SK-N-SH (cell line): ENCODE results near the gene DNAJC17. TPM values are rescaled to one million over a fixed set of nuclear protein-coding genes. Genes with fewer than 3 reads are reported as not detected.

ENCODE experiments used
- CTCF ChIA-PET: fragments of 300-600, 350-600 bp; formaldehyde crosslinking; extraction: SDS; loops from one replicate; lab custom pipeline; 2021; lab: Yijun Ruan, JAX
- POLR2A ChIA-PET: fragments of 350-600 bp; sonication (Branson Sonifier 250); formaldehyde crosslinking; extraction: SDS; loops from one replicate; lab custom pipeline; 2020; ENCODE audit warnings: antibody characterized with exemption, inconsistent platforms; lab: Yijun Ruan, JAX
- DNase-seq: peaks from one replicate; pipeline ENCODE4 v3.0.0; 2012
- H2AFZ ChIP-seq: fragments of 200-600 bp; sonication (generic); 2 replicates; pipeline ENCODE4 v1.8.1; 2016; ENCODE audit warnings: antibody characterized with exemption, mild to moderate bottlenecking, low read depth
- H3F3A ChIP-seq: fragments of 200-600 bp; sonication (generic); replicated peaks from 2 replicates; pipeline ENCODE3; 2016; ENCODE audit warnings: antibody characterized with exemption, mild to moderate bottlenecking; ENCODE audit not compliant: insufficient read depth
- H3K27ac ChIP-seq, 2 experiments: fragments of 200-500 bp in 1 of 2; fragments of 200-600 bp in 1 of 2; sonication (Bioruptor generic) in 1 of 2; sonication (generic), shearing (Covaris generic) in 1 of 2; 2 replicates each; pipeline versions ENCODE4 v1.5.1 to v1.6.1; 2014 to 2016; ENCODE audit warnings: low read depth in 2 of 2, inconsistent platforms in 1 of 2, low read length in 1 of 2, mild to moderate bottlenecking in 1 of 2, mixed read lengths in 1 of 2
- H3K27me3 ChIP-seq: fragments of 200-600 bp; sonication (generic), shearing (Covaris generic); 2 replicates; pipeline ENCODE4 v1.6.1; 2016; ENCODE audit warnings: mixed run types; ENCODE audit not compliant: insufficient read depth
- H3K36me3 ChIP-seq, 2 experiments: fragments of 200-500 bp in 1 of 2; fragments of 200-600 bp in 1 of 2; sonication (Bioruptor generic) in 1 of 2; sonication (generic) in 1 of 2; replicated peaks in 1 of 2; 2 replicates each; pipeline versions ENCODE3 to v1.5.1; 2014 to 2016; ENCODE audit warnings: low read length in 1 of 2, mild to moderate bottlenecking in 1 of 2; ENCODE audit not compliant: insufficient read depth in 2 of 2, control insufficient read depth in 1 of 2
- H3K4me1 ChIP-seq, 2 experiments: fragments of 200-500 bp in 1 of 2; fragments of 200-600 bp in 1 of 2; sonication (Bioruptor generic) in 1 of 2; sonication (generic), shearing (Covaris generic) in 1 of 2; 2 replicates each; pipeline versions ENCODE4 v1.5.1 to v1.6.1; 2014 to 2016; ENCODE audit warnings: low read depth in 1 of 2, low read length in 1 of 2, mixed run types in 1 of 2; ENCODE audit not compliant: insufficient read depth in 2 of 2, control insufficient read depth in 1 of 2
- H3K4me2 ChIP-seq: fragments of 200-600 bp; sonication (generic), shearing (Covaris generic); 2 replicates; pipeline ENCODE4 v1.6.1; 2017; ENCODE audit warnings: mixed run types
- H3K4me3 ChIP-seq, 2 experiments: fragments of 200-500 bp in 1 of 2; fragments of 200-600 bp in 1 of 2; sonication (Bioruptor generic) in 1 of 2; sonication (generic), shearing (Covaris generic) in 1 of 2; 2 replicates each; pipeline versions ENCODE4 v1.5.1 to v1.8.1; 2014 to 2016; ENCODE audit warnings: low read depth in 2 of 2, inconsistent platforms in 1 of 2, low read length in 1 of 2, mild to moderate bottlenecking in 1 of 2, mixed read lengths in 1 of 2, moderate library complexity in 1 of 2
- H3K79me2 ChIP-seq: fragments of 200-600 bp; sonication (generic); 2 replicates; pipeline ENCODE4 v1.8.1; 2017; ENCODE audit warnings: mild to moderate bottlenecking; ENCODE audit not compliant: insufficient read depth
- H3K9ac ChIP-seq: fragments of 200-600 bp; sonication (generic); 2 replicates; pipeline ENCODE4 v1.6.1; 2017; ENCODE audit warnings: mixed run types
- H3K9me2 ChIP-seq: fragments of 200-600 bp; sonication (generic); 2 replicates; pipeline ENCODE4 v1.6.1; 2017; ENCODE audit warnings: mixed run types
- H3K9me3 ChIP-seq: fragments of 200-600 bp; sonication (generic); 2 replicates; pipeline ENCODE4 v1.6.1; 2017; ENCODE audit warnings: mixed run types, mild to moderate bottlenecking, moderate library complexity
- H4K20me1 ChIP-seq: fragments of 200-600 bp; sonication (generic); 2 replicates; pipeline ENCODE4 v1.6.1; 2017; ENCODE audit warnings: mild to moderate bottlenecking, mixed run types; ENCODE audit not compliant: insufficient read depth
- EP300 ChIP-seq, 2 experiments: IDR thresholded peaks; 2 replicates each; pipeline versions ENCODE4 v1.4.0 to v1.6.1; 2012; ENCODE audit warnings: borderline replicate concordance in 1 of 2, low read depth in 1 of 2, low read length in 1 of 2
- EZH2phosphoT487 ChIP-seq: fragments of 200-600 bp; sonication (generic); IDR thresholded peaks from 2 replicates; pipeline ENCODE4 v1.6.1; 2017; ENCODE audit warnings: low read depth, mixed run types, mild to moderate bottlenecking, antibody characterized with exemption, moderate library complexity, borderline replicate concordance
- FOXJ3 ChIP-seq: sonication (generic); formaldehyde crosslinking; IDR thresholded peaks from 2 replicates; pipeline ENCODE4 v1.5.1; 2020; ENCODE audit warnings: mild to moderate bottlenecking, missing genetic modification reagents
- FOXM1 ChIP-seq: IDR thresholded peaks from 2 replicates; pipeline ENCODE4 v1.4.0; 2012; ENCODE audit warnings: low read depth, mild to moderate bottlenecking
- GABPA ChIP-seq: IDR thresholded peaks from 2 replicates; pipeline ENCODE4 v1.4.0; 2012; ENCODE audit warnings: low read depth, mild to moderate bottlenecking
- GATA2 ChIP-seq: sonication (generic); formaldehyde crosslinking; IDR thresholded peaks from 2 replicates; pipeline ENCODE4 v1.5.0; 2020; ENCODE audit warnings: mild to moderate bottlenecking, missing genetic modification reagents
- JUND ChIP-seq: IDR thresholded peaks from 2 replicates; pipeline ENCODE4 v1.4.0; 2012
- MEF2A ChIP-seq: IDR thresholded peaks from 2 replicates; pipeline ENCODE4 v1.4.0; 2012; ENCODE audit warnings: low read depth, borderline replicate concordance
- NRF1 ChIP-seq: IDR thresholded peaks from 2 replicates; pipeline ENCODE4 v1.6.1; 2012; ENCODE audit warnings: low read depth, mild to moderate bottlenecking, low read length
- PBX3 ChIP-seq: IDR thresholded peaks from 2 replicates; pipeline ENCODE4; 2012
- POLR2AphosphoS5 ChIP-seq: IDR thresholded peaks from 2 replicates; pipeline ENCODE4 v1.6.1; 2012; ENCODE audit warnings: low read depth, low read length
- RAD21 ChIP-seq: IDR thresholded peaks from 2 replicates; pipeline ENCODE4 v1.6.1; 2012; ENCODE audit warnings: mild to moderate bottlenecking, low read length
- RFX5 ChIP-seq: IDR thresholded peaks from 2 replicates; pipeline ENCODE4 v1.6.1; 2012; ENCODE audit warnings: mild to moderate bottlenecking, improper control_type of control experiment, low read length
- RXRA ChIP-seq: IDR thresholded peaks from 2 replicates; pipeline ENCODE4 v1.4.0; 2012; ENCODE audit warnings: low read depth, mild to moderate bottlenecking, borderline replicate concordance
- SMC3 ChIP-seq: IDR thresholded peaks from 2 replicates; pipeline ENCODE4 v1.6.1; 2012; ENCODE audit warnings: low read depth, low read length, improper control_type of control experiment
- USF2 ChIP-seq: fragments of 150-350 bp; IDR thresholded peaks from 2 replicates; pipeline ENCODE4 v1.6.1; 2017; ENCODE audit warnings: antibody characterized with exemption, low read length, low read depth, borderline replicate concordance
- ZBTB33 ChIP-seq: IDR thresholded peaks from 2 replicates; pipeline ENCODE4 v1.4.0; 2012; ENCODE audit warnings: low read depth, borderline replicate concordance
- WGBS: methylation state at CpG from one replicate; pipeline ENCODE4 v1.1.6; 2017; ENCODE audit warnings: low lambda C conversion rate; 5-methylcytosine and 5-hydroxymethylcytosine counted together
- polyA plus RNA-seq, 3 experiments: library from polyadenylated mRNA; depleted of rRNA; stranded (reverse); fragments of >200 nt; gene quantifications; 2 replicates each; pipeline ENCODE4 v1.2.3, GENCODE V29; 2012
- TF ChIP-seq, protein P1 (sequence below): fragments of 200-600 bp; sonication (generic); IDR thresholded peaks from 2 replicates; pipeline ENCODE4 v1.6.1; 2017; ENCODE audit warnings: antibody characterized with exemption, mild to moderate bottlenecking, moderate library complexity

The DNAJC17 gene
- polyA plus RNA-seq, 1 of the 3 experiments (the other 2 are of a cell fraction), result 61.6 TPM

DNA sequence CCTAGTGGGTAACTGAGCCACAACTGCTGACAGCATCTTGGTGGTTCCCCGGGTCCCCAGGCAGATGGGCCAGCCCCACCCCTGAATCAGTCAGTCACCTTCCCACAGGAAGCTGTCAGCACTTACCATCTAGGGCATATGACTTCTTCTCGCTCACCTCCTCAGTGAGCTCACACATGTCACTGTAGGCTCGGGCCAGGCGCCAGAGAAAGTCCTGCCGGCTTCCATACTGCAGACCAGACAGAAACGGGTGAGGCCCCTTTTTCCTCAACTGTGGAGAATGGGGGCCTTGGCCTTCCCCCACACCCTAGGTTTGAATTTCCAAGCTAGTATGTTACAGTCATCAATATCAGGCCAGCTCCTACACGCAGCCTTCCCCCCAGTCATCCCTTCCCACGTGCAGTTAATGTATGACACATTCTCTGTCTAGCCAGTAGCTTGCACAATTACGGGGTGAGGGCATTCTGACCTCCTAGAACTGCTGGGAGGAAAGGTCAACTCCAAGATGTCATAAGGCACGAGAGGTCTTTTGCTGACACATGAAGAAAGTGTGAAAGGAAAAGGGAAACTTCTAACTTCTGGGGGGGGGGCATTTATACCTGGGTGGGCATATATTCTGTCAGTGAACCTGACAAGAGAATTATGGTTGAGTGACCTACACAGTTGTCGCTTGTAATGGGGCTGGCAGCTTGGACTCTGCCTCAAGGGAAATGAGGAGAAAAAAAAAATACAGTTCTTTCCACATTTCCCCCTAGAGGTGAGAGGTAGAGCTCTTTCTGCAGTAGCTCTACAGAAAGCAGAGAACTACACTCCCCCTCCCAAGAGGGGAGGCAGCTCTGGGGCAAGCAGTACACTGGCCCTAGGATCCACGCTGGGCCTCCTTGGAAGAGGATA, 63.1 kb downstream of the DNAJC17 start:
- no peaks in the 10 kb centered on the region for H3K9me3 ChIP-seq
- no peaks in the 10 kb centered on the region for H4K20me1 ChIP-seq
- no peak overlapping the region for H3K27ac ChIP-seq
- H3K4me2 ChIP-seq, result no peak overlapping the region
- no peak for TF ChIP-seq GATA2 (CRISPR knock-in tag)
- no peak for TF ChIP-seq PBX3
- TF ChIP-seq, protein P1, sequence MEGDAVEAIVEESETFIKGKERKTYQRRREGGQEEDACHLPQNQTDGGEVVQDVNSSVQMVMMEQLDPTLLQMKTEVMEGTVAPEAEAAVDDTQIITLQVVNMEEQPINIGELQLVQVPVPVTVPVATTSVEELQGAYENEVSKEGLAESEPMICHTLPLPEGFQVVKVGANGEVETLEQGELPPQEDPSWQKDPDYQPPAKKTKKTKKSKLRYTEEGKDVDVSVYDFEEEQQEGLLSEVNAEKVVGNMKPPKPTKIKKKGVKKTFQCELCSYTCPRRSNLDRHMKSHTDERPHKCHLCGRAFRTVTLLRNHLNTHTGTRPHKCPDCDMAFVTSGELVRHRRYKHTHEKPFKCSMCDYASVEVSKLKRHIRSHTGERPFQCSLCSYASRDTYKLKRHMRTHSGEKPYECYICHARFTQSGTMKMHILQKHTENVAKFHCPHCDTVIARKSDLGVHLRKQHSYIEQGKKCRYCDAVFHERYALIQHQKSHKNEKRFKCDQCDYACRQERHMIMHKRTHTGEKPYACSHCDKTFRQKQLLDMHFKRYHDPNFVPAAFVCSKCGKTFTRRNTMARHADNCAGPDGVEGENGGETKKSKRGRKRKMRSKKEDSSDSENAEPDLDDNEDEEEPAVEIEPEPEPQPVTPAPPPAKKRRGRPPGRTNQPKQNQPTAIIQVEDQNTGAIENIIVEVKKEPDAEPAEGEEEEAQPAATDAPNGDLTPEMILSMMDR, result peak; percentile 22; the same call in 1 of the 2 replicates
- CTCF ChIA-PET, result interaction anchor here (0.6 to 20.8 kb wide), 6 partner anchors 13 to 1742 kb away, joined by 3 to 555 read pairs (median 4); partner anchors contain the start of genes C15orf62, GCHFR and VPS18
- H3F3A ChIP-seq, result peaks cover 6% of the 10 kb centered on the region
- no peak overlapping the region for H3K4me3 ChIP-seq
- H3K9ac ChIP-seq, result no peak overlapping the region
- H2AFZ ChIP-seq, result no peak overlapping the region
- H3K36me3 ChIP-seq, result peaks cover 32 to 33% of the 10 kb centered on the region in 2 experiments
- no peak for DNase-seq
- no peaks in the 10 kb centered on the region for H3K79me2 ChIP-seq
- H3K27me3 ChIP-seq, result no peaks in the 10 kb centered on the region
- no peaks in the 10 kb centered on the region for H3K9me2 ChIP-seq
- POLR2A ChIA-PET, result no interaction called here
- H3K4me1 ChIP-seq, result peaks cover 0 to 4% of the 10 kb centered on the region in 2 experiments; a peak in 1 of 4 replicates
- WGBS, result 74% methylated on average over 11 of the region's 12 CpGs

- Histone ChIP-seq H2AFZ (no peak overlapping the region), H3K36me3 (peaks cover 28 to 40% of the 10 kb centered on the region in 2 experiments), H3K9ac (no peak overlapping the region), H3K27me3 (no peaks in the 10 kb centered on the region), H3K4me1 (peaks cover 0 to 4% of the 10 kb centered on the region in 2 experiments; a peak in 1 of 4 replicates), H3K79me2 (no peaks in the 10 kb centered on the region), H3K4me2 (no peak overlapping the region), H3K4me3 (no peak overlapping the region), H3F3A (peaks cover 6% of the 10 kb centered on the region), H4K20me1 (no peaks in the 10 kb centered on the region), H3K27ac (no peak overlapping the region), H3K9me3 (no peaks in the 10 kb centered on the region), H3K9me2 (no peaks in the 10 kb centered on the region)
- DNase-seq, result no peak
- CTCF ChIA-PET, result interaction anchor here (1.0 to 20.8 kb wide), 3 partner anchors 12 to 151 kb away, joined by 4 to 555 read pairs (median 4); partner anchors contain the start of genes C15orf62, GCHFR and VPS18
- POLR2A ChIA-PET, result no interaction called here
- 87% methylated on average over 2 of the region's 2 CpGs for WGBS
- no peak for TF ChIP-seq EP300 (IDR thresholded peaks at IDR 0.05; ENCODE audit: borderline replicate concordance in 1 of 2, low read depth in 1 of 2, low read length in 1 of 2)
- no peak for TF ChIP-seq RAD21
- no peak for TF ChIP-seq POLR2AphosphoS5
- no peak for TF ChIP-seq ZBTB33
- TF ChIP-seq JUND, result no peak
- no peak for TF ChIP-seq NRF1
- TF ChIP-seq PBX3, result no peak
- no peak for TF ChIP-seq FOXJ3 (CRISPR knock-in tag)
- no peak for TF ChIP-seq EZH2phosphoT487
- no peak for TF ChIP-seq GABPA
- no peak for TF ChIP-seq RFX5
- no peak for TF ChIP-seq USF2
- TF ChIP-seq RXRA, result no peak
- TF ChIP-seq FOXM1, result no peak
- no peak for TF ChIP-seq MEF2A
- TF ChIP-seq SMC3, result no peak
Measured at GRCh38 chr15:40743485-40743901, 63.8 kb downstream of the DNAJC17 start.
